Measurements from ENCODE around the gene SDHB. TPM values are rescaled to one million over a fixed set of nuclear protein-coding genes. Genes with fewer than 3 reads are reported as not detected.
A peak's percentile ranks its signal among the peaks of the same experiment; 100 is the strongest.

Gene SDHB
- total RNA-seq, 6 donors from 2014 or later = 37.7 to 98.7 (median 74.8) TPM

GRCh38 chr1:16973215-16973614 lies 80.6 kb downstream of the SDHB start:
- TF ChIP-seq POLR2AphosphoS5 (IDR thresholded peaks at IDR 0.05) (no peak), CTCF (IDR thresholded peaks at IDR 0.05) (no peak), EP300 (IDR thresholded peaks at IDR 0.05) (no peak), POLR2A (IDR thresholded peaks at IDR 0.05) (no peak)
- DNase-seq (no peak), ATAC-seq (ENCODE audit: low FRiP score in 2 of 2) (no peak)
- peaks cover 0 to 15% (median 4%) of the 10 kb centered on the region in 4 donors for H3K36me3 ChIP-seq
- H3K27me3 ChIP-seq = no peaks in the 10 kb centered on the region
- no peak overlapping the region for H3K4me3 ChIP-seq
- no peak overlapping the region for H3K27ac ChIP-seq
- H3K4me1 ChIP-seq = no peaks in the 10 kb centered on the region
- H3K9me3 ChIP-seq = no peaks in the 10 kb centered on the region
- 81 to 85% methylated on average over 7 to 9 of the region's 9 CpGs for WGBS, 2 donors

- Histone ChIP-seq H3K27ac (peak overlapping the region in 1 of 4 donors; percentile 17), H3K9me3 (no peaks in the 10 kb centered on the region), H3K27me3 (no peaks in the 10 kb centered on the region), H3K36me3 (peaks cover 0 to 21% (median 9%) of the 10 kb centered on the region in 4 donors), H3K4me1 (peaks cover under 1 to 4% (median 4%) of the 10 kb centered on the region in 4 donors), H3K4me3 (no peak overlapping the region)
- no peak for TF ChIP-seq POLR2A (IDR thresholded peaks at IDR 0.05)
- no peak for TF ChIP-seq CTCF (IDR thresholded peaks at IDR 0.05)
- TF ChIP-seq POLR2AphosphoS5 (IDR thresholded peaks at IDR 0.05) = no peak
- no peak for TF ChIP-seq EP300 (IDR thresholded peaks at IDR 0.05)
- DNase-seq (peak in 1 of 2 donors; percentile 36), ATAC-seq (ENCODE audit: low FRiP score in 2 of 2) (no peak)
- 69 to 72% methylated on average over 6 to 11 of the region's 11 CpGs for WGBS, 2 donors
Observed at GRCh38 chr1:16972189-16972895, 81.5 kb downstream of the SDHB start.

GRCh38 chr1:16971341-16972188 lies 82.3 kb downstream of the SDHB start:
- WGBS, 2 donors = 77 to 80% methylated on average over 17 to 25 of the region's 28 CpGs
- TF ChIP-seq POLR2A (IDR thresholded peaks at IDR 0.05) (no peak), CTCF (IDR thresholded peaks at IDR 0.05) (no peak), EP300 (IDR thresholded peaks at IDR 0.05) (no peak), POLR2AphosphoS5 (IDR thresholded peaks at IDR 0.05) (no peak)
- Histone ChIP-seq H3K27ac (peak overlapping the region in 1 of 4 donors; percentile 17), H3K4me3 (no peak overlapping the region), H3K4me1 (peaks cover 5 to 11% (median 9%) of the 10 kb centered on the region in 4 donors), H3K9me3 (no peaks in the 10 kb centered on the region), H3K36me3 (peaks cover 0 to 22% (median 10%) of the 10 kb centered on the region in 4 donors), H3K27me3 (no peaks in the 10 kb centered on the region)
- peak in 1 of 2 donors; percentile 75 for DNase-seq
- ATAC-seq (ENCODE audit: low FRiP score in 2 of 2) = no peak

- DNase-seq (peak in 1 of 2 donors; percentile 68), ATAC-seq (ENCODE audit: low FRiP score in 2 of 2) (no peak)
- no peak overlapping the region for H3K27ac ChIP-seq
- H3K4me1 ChIP-seq = peaks cover 5 to 12% (median 9%) of the 10 kb centered on the region in 4 donors
- no peak for TF ChIP-seq POLR2AphosphoS5 (IDR thresholded peaks at IDR 0.05)
- no peak for TF ChIP-seq CTCF (IDR thresholded peaks at IDR 0.05)
- no peak for TF ChIP-seq EP300 (IDR thresholded peaks at IDR 0.05)
- TF ChIP-seq POLR2A (IDR thresholded peaks at IDR 0.05) = no peak
- no peaks in the 10 kb centered on the region for H3K9me3 ChIP-seq
- no peak overlapping the region for H3K4me3 ChIP-seq
- no peaks in the 10 kb centered on the region for H3K27me3 ChIP-seq
- H3K36me3 ChIP-seq = peaks cover 0 to 34% (median 20%) of the 10 kb centered on the region in 4 donors
- WGBS, 2 donors = 94% methylated on average over 7 to 19 of the region's 28 CpGs
Observed at GRCh38 chr1:16970132-16970910, 83.5 kb downstream of the SDHB start.

Measured in upper lobe of left lung (tissue), 6 donors.